ENCODE measurements around the gene TUBGCP6. TPM values are rescaled to one million over a fixed set of nuclear protein-coding genes. Genes with fewer than 3 reads are reported as not detected.

The TUBGCP6 gene, protein sequence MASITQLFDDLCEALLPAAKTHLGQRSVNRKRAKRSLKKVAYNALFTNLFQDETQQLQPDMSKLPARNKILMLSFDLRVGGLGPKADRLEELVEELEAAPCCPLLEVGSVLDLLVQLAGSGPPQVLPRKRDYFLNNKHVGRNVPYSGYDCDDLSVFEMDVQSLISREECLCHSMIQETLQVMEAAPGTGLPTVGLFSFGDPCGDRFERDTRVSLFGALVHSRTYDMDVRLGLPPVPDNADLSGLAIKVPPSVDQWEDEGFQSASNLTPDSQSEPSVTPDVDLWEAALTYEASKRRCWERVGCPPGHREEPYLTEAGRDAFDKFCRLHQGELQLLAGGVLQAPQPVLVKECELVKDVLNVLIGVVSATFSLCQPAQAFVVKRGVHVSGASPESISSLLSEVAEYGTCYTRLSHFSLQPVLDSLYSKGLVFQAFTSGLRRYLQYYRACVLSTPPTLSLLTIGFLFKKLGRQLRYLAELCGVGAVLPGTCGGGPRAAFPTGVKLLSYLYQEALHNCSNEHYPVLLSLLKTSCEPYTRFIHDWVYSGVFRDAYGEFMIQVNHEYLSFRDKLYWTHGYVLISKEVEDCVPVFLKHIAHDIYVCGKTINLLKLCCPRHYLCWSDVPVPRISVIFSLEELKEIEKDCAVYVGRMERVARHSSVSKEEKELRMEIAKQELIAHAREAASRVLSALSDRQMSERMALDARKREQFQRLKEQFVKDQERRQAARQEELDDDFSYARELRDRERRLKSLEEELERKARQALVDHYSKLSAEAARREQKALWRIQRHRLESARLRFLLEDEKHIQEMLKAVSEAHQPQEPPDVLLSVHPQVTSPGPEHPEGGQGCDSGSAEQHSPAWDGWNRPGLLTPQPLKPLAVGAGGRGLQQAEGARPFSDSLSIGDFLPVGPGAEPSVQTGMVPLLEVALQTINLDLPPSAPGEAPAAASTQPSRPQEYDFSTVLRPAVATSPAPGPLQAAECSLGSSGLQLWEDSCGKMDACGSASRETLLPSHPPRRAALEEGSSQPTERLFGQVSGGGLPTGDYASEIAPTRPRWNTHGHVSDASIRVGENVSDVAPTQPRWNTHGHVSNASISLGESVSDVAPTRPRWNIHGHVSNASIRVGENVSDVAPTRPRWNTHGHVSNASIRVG (N-terminal part only)
- total RNA-seq (ENCODE audit: insufficient read depth, low replicate concordance): 30.3 TPM

DNA sequence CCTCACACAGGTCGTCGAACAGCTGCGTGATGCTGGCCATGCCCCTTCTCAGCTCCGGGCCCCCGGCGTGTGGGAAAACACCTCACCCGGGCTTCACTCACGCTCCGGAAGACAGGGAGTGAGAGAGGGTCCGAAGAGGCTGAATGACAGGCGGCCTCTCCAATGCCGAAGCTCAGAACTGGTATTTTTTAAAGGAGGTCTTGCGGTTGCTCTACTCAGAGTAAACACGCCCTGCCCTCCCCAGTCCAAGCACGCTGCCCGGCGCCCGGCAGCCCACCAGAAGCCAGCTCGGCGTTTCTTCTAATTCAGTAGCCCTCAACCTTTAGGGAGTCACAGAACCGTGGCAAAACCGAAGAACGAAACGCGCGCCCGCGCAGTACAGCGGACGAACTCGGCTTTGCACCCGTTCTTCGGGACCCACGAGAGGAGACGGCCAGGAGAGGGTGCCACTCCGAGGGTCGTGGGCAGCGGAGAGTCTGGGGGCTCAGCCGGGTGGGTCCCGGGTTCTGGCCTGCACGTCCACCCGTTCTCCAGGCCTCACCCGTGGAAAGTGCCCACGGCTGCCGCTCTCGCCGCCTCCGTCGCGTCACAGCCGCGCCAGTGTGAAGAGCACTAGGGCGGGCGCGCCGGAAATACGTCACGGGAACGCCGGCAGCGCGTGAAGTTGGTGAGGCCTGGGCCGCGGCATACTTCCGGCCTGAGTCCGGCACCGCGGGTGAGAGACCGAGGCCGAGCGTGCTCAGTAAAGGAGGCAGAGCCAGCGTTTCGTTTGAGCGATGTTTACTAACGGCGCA, at the start of gene TUBGCP6:
Gene TUBGCP6 (minus strand): TSS at position 604 of the 794 bp plus-strand sequence. CDS start 564 bp downstream, at position 40.
- DNase-seq (ENCODE audit: low spot score): peak; percentile 95

DNA sequence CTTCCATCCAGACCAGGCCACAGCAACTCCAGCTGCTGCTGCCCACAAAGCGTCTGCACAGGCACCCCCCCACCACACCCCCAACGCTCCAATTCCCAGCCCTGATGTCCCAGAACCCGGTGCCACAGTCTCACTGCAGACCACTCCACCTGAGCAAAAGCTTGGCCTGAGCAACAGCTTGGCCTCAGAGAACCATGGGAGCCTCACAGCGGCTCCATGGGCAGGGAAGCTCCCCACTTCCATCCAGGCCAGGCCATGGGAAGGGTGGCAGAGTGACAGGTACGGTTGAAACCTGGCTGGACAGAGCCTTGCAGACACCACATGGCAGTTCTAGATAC, 49.5 kb upstream of the TUBGCP6 start:
- DNase-seq (ENCODE audit: low spot score): no peak

DNA sequence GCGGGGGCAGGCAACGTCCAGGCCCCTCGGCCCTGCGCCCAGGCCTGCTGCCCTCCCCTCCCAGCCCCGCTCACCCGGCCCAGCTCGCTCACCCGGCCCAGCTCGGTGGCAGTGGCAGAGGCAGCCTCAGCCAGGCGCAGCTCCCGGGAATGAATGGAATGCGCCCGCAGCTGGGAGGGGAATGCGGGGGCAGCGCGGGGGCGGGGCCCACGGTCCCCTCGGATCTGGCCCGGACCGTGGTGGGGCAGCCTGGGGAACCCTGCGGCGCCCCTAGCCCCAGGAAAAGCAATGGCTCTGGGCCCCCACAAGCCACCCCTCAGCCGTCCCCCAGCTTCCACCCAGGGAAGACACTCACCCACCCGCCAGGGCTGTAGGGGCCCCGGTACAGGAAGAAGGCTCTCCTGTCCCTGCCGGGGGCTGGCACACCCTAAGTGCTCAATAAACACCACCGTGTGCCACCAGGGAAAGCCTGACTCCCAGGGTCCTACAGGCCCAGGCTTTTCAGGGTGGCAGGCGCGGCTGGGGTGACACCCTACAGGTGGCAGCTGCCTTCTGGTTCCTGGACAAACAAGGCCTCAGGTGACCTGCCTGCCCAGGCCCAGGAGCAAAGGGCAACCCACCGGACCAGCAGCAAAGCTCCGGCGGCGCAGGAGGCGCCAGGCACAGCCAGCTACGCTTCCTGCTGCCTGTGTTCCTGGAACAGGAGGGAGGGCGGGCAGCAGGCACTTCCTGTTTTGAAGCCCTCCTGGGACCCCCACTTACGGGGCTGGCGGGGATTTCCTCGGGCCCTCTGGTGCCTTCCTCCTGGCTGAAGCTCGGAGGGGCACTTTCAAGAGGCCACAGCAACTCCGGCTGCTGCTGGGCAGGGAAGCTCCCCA, 48.9 kb upstream of the TUBGCP6 start:
- DNase-seq (ENCODE audit: low spot score): peak; percentile 82

DNA sequence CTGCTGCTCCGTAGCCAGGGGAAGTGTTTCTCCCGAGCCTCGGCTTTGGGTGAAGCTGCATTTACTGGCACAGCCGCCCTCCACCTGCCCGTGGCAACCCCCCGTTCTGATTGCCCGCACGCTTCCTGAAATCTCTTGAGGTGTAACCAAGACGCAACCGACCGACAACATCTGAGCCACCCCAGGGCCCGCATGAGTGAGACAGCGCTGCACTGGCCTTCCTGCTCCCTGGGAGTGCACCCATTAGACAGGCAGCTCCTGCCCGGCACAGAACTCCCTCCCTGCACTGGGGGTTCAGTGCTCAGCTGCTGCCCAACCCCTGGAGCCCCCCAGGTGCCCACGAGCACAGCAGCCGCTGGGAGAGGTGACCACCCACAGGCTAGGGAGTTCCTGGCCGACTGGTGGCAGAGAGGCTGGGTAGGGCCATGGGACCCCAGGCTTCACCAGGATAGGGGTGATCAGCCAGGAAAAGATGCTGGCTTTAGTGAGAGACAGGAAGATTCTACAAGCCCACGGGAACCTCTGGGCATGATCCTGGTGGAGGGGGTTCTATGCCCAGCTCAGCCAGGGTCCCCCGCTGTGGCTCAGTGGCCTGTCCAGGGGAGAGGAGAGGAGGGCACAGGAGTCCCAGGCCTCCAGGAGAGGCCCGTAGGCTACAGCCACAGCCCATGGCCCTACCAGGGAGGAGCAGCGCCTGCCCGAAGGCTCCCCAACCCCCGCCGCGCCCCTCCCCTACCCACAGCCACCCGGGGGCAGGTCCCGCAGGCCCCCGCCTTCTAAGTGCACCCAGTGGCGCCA, 48.0 kb upstream of the TUBGCP6 start:
- no peak for DNase-seq (ENCODE audit: low spot score)

DNA sequence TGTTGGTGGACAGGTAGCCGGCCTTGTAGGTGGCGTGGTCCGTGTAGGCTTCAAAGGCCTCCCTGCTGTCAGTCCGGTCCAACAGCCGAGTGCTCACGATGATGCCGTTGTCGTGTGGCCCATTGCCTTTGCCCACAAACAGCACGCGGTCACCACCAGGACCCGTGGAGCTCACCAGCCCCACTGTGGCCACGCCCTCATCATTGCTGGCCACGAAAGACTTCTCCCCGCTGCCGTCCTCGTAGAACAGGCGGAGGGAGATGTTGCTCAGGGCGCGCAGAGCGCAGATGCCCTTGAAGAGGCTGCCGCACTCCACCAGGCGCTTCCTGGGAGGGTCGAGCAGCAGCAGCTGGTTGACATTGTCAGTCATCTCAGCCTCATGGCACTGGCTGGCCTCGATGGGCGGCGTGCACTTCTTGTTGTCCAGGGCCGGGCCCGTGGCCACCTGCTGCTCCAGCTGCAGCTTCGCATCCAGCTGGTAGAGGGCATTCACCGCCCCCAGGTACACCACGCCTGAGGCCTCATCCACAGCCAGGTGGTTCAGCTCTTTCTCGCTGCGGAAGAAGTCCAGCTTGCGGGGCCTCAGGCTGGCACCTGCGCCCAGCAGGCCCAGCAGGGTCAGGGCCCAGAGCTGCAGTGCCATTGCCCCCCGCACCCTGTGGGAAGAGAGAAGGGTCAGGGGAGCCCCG, 45.3 kb upstream of the TUBGCP6 start:
- no peak for DNase-seq (ENCODE audit: low spot score)

DNA sequence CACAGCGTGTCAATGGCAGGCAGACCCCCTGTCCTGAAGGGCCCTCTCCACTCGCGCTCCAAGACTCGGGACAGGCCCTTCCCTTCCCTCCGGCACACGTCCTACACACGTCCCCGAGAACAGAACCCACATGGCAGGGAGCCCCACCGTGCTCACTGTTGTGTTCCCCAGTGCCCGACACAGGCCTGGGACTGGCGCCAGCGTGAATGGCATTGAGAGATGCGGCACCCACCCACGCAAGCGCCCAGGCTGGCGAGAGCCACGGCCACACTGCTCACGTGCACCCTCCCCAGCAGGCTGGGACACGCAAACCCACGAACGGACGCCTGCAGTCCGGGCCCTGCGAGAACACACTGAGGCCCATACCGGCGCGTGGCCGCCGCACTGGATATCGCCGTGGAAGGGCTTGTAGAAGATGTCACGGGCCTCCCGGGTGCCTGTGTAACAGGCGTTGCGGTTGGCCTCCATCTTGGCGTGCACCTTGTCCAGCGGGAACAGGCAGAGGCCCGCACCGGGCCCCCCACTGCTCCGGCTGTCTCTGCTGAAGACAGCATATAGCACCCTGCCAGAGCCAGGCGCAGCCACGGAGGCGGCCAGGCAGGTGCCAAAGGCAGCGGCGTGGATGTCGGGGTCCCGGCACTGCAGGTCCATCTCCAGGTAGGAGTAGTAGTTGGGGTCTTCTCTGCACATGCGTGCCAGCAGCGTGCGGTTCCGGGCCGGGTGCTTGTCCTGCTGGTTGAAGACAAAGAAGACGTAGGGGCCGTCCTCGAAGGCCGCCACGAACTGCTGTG, 44.5 kb upstream of the TUBGCP6 start:
- DNase-seq (ENCODE audit: low spot score): no peak

DNA sequence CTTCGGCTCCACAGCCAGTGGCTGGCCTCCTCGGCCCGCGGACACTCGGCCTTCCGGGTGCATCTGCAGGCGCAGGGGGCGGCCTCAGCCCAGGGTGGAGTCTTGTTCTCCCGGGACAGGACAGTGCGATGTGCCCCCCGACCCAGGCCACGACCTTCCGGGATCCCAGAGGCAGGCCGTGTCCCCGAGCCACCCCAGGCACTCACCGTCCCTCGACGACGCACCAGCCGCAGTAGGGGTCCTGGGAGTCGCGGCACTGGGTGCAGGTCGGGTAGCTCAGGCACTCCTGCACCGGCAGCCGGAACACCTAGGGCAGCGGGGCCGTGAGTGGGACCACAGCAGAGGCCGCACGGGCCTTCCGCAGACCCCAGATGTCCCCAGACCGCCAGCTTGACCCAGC, 42.9 kb upstream of the TUBGCP6 start:
- no peak for DNase-seq (ENCODE audit: low spot score)

DNA sequence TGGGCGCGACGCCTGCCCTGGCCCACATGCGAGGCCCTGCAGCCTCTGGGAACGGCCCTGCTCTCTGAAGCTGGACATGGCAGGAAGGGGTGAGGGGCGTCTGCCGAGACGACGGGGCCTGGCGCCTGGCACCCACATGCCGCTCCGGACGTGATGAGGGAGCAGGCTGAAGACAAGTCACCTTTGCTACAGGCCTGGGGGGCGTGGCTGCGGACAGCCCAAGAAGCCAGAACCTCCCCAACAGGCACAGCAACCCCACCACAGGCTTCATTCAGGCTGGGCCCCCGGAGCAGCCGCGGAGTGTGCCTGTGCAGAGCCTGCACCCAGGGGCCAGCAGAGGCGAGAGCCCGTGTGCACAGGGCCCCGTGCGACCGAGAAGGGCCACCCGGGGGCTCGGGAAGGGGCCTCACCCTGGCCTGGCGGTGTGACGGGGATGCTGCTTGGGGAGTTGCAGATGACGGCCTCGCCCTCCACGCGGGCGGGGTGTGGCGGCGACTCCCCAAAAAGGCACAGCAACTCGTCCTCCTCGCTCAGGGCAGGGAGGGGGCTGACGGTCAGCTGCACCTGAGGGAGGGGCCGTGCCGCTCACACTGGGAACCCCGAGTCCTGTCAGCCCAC, 42.0 kb upstream of the TUBGCP6 start:
- no peak for DNase-seq (ENCODE audit: low spot score)

DNA sequence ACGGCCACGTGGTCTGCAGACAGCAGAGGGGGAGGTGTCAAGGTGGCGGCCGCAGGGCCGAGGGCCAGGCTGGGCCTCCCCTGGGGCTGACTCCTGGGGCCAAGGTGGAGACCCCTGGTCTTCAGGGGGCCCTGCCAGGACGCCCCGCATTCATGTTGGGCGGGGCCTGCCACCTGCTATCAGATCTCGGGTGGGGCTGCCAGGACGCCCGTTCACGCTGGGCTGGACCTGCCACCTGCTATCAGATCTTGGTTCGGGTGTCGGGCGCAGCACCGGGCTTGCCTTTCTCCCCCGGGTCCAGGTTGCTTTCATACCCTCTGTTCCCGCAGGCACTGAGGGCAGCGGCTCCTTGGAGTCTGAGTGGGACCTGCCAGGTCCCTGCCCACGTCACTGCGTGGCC, 41.5 kb upstream of the TUBGCP6 start:
- no peak for DNase-seq (ENCODE audit: low spot score)

DNA sequence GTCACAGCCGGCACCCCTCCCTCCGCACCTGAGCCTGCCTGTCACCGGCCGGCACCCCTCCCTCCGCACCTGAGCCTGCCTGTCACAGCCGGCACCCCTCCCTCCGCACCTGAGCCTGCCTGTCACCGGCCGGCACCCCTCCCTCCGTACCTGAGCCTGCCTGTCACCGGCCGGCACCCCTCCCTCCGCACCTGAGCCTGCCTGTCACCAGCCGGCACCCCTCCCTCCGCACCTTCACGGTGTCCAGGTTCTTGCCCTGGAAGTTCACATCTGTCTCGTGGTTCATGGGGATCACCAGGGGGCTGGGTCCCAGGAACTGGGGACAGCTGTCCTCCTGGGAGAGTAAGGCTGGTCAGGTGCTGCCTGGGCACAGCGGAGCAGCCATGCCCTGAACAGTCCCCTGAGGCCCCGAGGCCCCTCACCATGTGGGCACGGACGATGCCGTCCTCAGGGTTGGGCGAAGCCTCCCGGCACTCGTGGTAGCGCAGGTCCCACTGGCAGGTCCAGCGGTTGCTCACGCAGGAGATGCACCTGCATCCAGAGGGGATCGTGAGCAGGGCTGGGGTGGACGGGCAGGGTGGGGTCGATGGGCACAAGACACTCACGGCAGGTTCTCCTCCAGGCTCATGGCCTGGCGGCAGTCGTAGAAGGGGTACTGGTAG, 40.9 kb upstream of the TUBGCP6 start:
- DNase-seq (ENCODE audit: low spot score): no peak

DNA sequence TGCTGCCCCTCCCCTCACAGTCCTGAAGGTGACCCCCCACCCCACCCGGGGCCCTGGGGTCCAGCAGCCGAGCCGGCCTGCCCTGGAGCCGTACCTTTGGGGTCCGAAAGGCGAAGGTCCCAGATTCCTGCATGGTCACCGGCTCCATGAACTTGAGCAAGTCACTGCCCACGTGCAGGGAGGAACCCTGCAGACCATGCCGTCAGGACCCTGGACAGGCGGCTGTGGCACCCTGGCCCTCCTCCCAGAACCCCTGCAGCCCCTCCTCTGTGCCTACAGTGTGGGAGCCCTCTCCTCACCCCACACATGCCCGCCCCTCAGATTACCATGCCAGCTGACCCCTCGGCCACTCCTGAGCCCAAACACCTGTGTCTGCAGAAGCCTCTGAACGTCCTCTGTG, 39.7 kb upstream of the TUBGCP6 start:
- no peak for DNase-seq (ENCODE audit: low spot score)

DNA sequence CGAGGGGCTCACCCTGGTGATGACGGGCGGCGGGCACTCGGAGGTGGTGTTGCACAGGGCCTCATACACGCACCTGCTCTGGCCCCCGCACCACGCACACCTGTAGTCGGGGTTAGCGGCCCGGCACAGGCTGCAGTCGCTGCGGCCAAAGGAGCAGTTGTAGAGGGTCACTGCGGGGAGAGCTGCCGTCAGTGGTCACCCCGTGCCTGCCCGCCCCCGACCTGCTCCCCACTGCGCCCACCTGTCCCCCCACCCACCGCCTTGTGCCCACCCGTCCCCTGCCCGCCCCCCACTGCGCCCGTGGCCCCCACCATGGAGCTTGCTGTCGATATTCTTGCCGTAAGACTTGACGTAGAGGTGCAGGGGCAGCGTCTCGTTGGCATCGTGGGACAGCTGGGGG, 39.0 kb upstream of the TUBGCP6 start:
- DNase-seq (ENCODE audit: low spot score): no peak

DNA sequence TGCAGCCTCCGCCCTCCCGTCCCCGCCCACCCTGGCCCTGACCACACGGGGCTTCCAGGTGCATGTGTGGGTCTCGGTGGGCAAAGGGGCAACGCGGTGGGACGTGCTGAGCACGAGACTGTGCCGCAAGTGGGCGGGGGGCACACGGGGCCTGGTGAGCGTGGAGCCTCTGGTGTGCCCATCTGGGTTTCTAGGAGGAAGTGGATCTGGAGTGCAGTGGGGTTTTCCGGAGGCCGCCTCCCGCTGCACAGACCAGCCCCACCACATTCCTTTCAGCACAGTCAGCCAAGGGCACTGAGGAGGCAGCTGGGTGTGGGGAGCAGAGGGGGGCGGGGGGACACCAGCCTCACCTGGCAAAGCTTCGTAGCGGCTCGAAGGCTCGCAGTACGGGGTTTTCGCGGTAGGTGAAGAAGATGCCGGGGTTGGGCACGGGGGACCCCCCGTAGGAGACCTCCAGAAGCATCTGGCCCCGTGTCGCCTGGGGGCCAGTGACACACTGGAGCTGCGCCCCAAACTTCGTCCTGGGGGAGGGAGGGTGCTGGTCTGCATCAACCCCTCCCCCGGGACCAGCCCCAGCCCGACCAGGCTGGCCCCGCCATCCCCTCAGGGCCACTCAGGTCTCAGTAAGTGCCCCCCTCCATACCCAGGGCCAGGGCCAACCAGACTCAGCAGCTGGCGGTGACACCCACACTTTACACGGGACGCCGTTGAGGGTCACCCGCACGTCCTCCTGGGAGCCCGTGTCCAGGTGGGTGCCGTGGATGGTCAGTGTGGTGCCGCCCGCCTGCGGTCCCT, 37.7 kb upstream of the TUBGCP6 start:
- peak; percentile 74 for DNase-seq (ENCODE audit: low spot score)

DNA sequence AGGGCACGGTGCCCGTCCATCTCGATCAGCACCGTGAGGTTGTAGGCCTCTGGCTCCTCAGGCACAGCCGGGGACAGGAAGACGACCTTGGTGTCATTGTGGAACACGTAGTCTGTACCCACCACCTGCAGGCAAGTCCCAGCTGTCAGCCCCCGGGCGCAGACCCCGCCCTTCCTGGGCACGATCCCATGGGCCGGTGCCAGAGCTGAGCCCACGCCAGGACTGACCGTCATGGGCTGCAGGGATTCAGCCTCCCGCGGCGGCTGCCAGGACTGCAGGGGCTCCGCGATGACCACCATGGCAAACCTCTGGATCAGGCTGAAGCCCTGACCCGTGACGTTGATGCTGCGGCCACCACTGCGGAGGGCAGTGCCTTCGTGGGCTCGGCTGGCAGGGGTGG, 37.1 kb upstream of the TUBGCP6 start:
- DNase-seq (ENCODE audit: low spot score): no peak

DNA sequence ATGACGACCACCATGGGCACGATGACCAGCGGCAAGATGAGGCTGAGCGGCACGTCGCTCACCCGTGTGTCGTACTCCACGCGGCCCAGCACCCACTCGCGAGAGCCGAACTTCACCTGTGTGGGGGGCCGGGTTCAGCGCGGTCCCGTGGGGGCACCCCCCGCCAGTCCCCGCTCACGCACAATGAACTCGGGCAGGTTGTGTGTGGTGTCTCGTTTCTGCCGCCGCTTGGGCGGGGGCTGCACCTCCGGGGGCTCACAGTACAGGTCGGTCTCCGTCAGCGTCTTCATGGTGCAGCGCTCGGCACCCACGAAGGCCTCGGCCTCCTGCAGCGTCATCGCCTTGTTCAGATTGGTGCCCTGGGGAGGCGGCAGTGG, 36.5 kb upstream of the TUBGCP6 start:
- DNase-seq (ENCODE audit: low spot score): no peak

DNA sequence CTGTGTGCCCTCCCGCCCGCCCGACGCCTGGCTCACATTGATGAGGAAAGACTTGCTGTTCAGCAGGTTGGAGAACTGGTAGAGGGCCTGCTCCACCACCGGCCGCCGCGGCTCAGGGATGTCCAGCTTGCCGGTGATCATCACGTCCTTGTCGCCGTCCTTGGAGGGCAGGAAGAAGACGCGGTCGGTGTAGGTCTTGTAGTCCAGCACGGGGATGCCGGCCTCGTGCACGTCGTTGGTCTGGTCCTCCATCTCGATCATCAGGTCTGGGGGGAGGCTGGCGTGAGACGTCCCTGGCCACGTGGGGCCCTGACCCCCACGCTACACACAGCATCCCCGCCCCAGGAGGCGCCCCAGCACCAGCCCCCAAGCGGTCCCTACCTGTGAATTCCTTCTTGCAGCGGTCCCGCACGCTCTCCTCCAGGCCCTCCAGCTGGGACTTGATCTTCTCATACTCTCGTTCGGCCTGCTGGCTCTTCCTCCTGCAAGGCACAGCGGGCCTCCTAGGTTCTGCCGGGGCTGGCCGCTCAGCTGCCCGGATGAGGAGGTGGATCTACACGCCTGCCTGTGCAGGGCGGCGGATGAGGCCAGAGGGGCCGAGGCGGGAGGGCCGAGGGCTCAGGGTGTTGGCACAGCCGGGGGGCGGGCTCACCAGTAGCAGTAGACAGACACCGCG, 36.0 kb upstream of the TUBGCP6 start:
- DNase-seq (ENCODE audit: low spot score): no peak

Measured in umbilical cord (tissue), 2 donors.